ENCODE data around the gene QSER1.

DNA sequence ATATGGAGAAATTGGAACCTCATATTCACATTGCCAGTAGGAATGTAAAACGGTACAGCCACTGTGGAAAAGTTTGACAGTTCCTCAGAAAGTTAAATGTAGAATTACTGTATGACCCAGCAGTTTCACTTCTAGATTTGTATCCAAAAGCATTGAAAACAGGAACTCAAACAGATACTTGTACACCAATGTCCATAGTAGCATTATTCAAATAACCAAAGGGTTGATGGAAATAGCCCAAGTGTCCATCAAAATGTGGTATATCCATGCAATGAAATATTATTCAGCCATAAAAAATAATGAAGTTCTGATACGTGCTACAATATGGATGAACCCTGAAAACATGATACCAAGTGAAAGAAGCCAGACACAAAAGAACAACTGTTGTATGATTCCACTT lies 45.1 kb upstream of the QSER1 start:
- TF ChIP-seq HNF4A (conservative IDR thresholded peaks at IDR 0.05), result no peak
- TF ChIP-seq, protein P1, sequence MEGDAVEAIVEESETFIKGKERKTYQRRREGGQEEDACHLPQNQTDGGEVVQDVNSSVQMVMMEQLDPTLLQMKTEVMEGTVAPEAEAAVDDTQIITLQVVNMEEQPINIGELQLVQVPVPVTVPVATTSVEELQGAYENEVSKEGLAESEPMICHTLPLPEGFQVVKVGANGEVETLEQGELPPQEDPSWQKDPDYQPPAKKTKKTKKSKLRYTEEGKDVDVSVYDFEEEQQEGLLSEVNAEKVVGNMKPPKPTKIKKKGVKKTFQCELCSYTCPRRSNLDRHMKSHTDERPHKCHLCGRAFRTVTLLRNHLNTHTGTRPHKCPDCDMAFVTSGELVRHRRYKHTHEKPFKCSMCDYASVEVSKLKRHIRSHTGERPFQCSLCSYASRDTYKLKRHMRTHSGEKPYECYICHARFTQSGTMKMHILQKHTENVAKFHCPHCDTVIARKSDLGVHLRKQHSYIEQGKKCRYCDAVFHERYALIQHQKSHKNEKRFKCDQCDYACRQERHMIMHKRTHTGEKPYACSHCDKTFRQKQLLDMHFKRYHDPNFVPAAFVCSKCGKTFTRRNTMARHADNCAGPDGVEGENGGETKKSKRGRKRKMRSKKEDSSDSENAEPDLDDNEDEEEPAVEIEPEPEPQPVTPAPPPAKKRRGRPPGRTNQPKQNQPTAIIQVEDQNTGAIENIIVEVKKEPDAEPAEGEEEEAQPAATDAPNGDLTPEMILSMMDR (IDR thresholded peaks at IDR 0.05; ENCODE audit: low read depth, low read length, missing input control), result no peak
- TF ChIP-seq YY1 (IDR thresholded peaks at IDR 0.05), result no peak
- TF ChIP-seq HNF4G (IDR thresholded peaks at IDR 0.05), result no peak
- TF ChIP-seq RAD21 (IDR thresholded peaks at IDR 0.05), result no peak
- TF ChIP-seq, protein P2, sequence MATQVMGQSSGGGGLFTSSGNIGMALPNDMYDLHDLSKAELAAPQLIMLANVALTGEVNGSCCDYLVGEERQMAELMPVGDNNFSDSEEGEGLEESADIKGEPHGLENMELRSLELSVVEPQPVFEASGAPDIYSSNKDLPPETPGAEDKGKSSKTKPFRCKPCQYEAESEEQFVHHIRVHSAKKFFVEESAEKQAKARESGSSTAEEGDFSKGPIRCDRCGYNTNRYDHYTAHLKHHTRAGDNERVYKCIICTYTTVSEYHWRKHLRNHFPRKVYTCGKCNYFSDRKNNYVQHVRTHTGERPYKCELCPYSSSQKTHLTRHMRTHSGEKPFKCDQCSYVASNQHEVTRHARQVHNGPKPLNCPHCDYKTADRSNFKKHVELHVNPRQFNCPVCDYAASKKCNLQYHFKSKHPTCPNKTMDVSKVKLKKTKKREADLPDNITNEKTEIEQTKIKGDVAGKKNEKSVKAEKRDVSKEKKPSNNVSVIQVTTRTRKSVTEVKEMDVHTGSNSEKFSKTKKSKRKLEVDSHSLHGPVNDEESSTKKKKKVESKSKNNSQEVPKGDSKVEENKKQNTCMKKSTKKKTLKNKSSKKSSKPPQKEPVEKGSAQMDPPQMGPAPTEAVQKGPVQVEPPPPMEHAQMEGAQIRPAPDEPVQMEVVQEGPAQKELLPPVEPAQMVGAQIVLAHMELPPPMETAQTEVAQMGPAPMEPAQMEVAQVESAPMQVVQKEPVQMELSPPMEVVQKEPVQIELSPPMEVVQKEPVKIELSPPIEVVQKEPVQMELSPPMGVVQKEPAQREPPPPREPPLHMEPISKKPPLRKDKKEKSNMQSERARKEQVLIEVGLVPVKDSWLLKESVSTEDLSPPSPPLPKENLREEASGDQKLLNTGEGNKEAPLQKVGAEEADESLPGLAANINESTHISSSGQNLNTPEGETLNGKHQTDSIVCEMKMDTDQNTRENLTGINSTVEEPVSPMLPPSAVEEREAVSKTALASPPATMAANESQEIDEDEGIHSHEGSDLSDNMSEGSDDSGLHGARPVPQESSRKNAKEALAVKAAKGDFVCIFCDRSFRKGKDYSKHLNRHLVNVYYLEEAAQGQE (IDR thresholded peaks at IDR 0.05), result no peak
- TF ChIP-seq, protein P3, sequence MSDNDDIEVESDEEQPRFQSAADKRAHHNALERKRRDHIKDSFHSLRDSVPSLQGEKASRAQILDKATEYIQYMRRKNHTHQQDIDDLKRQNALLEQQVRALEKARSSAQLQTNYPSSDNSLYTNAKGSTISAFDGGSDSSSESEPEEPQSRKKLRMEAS (IDR thresholded peaks at IDR 0.05), result no peak
- TF ChIP-seq, protein P4, sequence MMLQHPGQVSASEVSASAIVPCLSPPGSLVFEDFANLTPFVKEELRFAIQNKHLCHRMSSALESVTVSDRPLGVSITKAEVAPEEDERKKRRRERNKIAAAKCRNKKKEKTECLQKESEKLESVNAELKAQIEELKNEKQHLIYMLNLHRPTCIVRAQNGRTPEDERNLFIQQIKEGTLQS (IDR thresholded peaks at IDR 0.05), result no peak
- TF ChIP-seq SP1 (IDR thresholded peaks at IDR 0.05), result no peak
- TF ChIP-seq FOXA1 (IDR thresholded peaks at IDR 0.05), result no peak
- TF ChIP-seq JUND (IDR thresholded peaks at IDR 0.05), result no peak
- no peak for TF ChIP-seq GABPA (IDR thresholded peaks at IDR 0.05 in 1 of 2, conservative IDR thresholded peaks at IDR 0.05 in 1 of 2)
- TF ChIP-seq, protein P5, sequence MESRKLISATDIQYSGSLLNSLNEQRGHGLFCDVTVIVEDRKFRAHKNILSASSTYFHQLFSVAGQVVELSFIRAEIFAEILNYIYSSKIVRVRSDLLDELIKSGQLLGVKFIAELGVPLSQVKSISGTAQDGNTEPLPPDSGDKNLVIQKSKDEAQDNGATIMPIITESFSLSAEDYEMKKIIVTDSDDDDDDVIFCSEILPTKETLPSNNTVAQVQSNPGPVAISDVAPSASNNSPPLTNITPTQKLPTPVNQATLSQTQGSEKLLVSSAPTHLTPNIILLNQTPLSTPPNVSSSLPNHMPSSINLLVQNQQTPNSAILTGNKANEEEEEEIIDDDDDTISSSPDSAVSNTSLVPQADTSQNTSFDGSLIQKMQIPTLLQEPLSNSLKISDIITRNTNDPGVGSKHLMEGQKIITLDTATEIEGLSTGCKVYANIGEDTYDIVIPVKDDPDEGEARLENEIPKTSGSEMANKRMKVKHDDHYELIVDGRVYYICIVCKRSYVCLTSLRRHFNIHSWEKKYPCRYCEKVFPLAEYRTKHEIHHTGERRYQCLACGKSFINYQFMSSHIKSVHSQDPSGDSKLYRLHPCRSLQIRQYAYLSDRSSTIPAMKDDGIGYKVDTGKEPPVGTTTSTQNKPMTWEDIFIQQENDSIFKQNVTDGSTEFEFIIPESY (IDR thresholded peaks at IDR 0.05), result no peak

All from liver (tissue), 3 donors.